Large intestine (tissue), 3 donors: ENCODE measurements around the gene DIO3. TPM values are rescaled to one million over a fixed set of nuclear protein-coding genes. Genes with fewer than 3 reads are reported as not detected.

Experiments
- DNase-seq, 2 donors: peaks; one replicate each; pipeline versions ENCODE4 v3.0.0 to v3.0.0-alpha.2; 2013
- H3K27ac ChIP-seq: one replicate; pipeline ENCODE4 v1.5.1; 2013; ENCODE audit warnings: low read length
- H3K27me3 ChIP-seq: 2 replicates; pipeline ENCODE4 v1.6.1; 2013; ENCODE audit warnings: low read length; ENCODE audit not compliant: control insufficient read depth, insufficient read depth
- H3K36me3 ChIP-seq: 2 replicates; pipeline ENCODE4 v1.6.1; 2013; ENCODE audit warnings: low read length; ENCODE audit not compliant: control insufficient read depth, insufficient read depth
- H3K4me1 ChIP-seq: one replicate; pipeline ENCODE4 v1.6.1; 2013; ENCODE audit warnings: low read length; ENCODE audit not compliant: control insufficient read depth, insufficient read depth
- H3K4me3 ChIP-seq: one replicate; pipeline ENCODE4 v1.5.1; 2013; ENCODE audit warnings: low read length
- H3K9me3 ChIP-seq: one replicate; pipeline ENCODE4 v1.6.1; 2013; ENCODE audit warnings: mild to moderate bottlenecking, low read depth, low read length, moderate library complexity; ENCODE audit not compliant: control insufficient read depth
- WGBS: methylation state at CpG from one replicate; pipeline ENCODE4 v1.1.5; 2013; ENCODE audit warnings: low lambda C conversion rate; ENCODE audit not compliant: insufficient coverage; 5-methylcytosine and 5-hydroxymethylcytosine counted together
- polyA plus RNA-seq: library from polyadenylated mRNA; unstranded; fragments of 120-200 nt; gene quantifications from one replicate; pipeline ENCODE4 v1.2.1, GENCODE V29; 2013

DIO3 gene
- polyA plus RNA-seq, 1 donor, result 5.9 TPM

GRCh38 chr14:101589486-101590015 is 28.3 kb downstream of the DIO3 start:
- Histone ChIP-seq H3K4me1 (no peaks in the 10 kb centered on the region), H3K27me3 (no peaks in the 10 kb centered on the region), H3K36me3 (no peaks in the 10 kb centered on the region), H3K27ac (no peak overlapping the region), H3K4me3 (no peak overlapping the region), H3K9me3 (no peaks in the 10 kb centered on the region)
- WGBS, result no CpG with 5 or more reads among the region's 3 CpGs
- no peak for DNase-seq

GRCh38 chr14:101590062-101590461 is 28.8 kb downstream of the DIO3 start:
- no peaks in the 10 kb centered on the region for H3K27me3 ChIP-seq
- H3K27ac ChIP-seq, result no peak overlapping the region
- DNase-seq, result no peak
- H3K4me1 ChIP-seq, result no peaks in the 10 kb centered on the region
- no CpG with 5 or more reads among the region's 9 CpGs for WGBS
- no peaks in the 10 kb centered on the region for H3K36me3 ChIP-seq
- H3K9me3 ChIP-seq, result no peaks in the 10 kb centered on the region
- no peak overlapping the region for H3K4me3 ChIP-seq

- no peaks in the 10 kb centered on the region for H3K27me3 ChIP-seq
- no peak overlapping the region for H3K4me3 ChIP-seq
- no peaks in the 10 kb centered on the region for H3K36me3 ChIP-seq
- no peak for DNase-seq
- no peak overlapping the region for H3K27ac ChIP-seq
- no peaks in the 10 kb centered on the region for H3K4me1 ChIP-seq
- H3K9me3 ChIP-seq, result no peaks in the 10 kb centered on the region
- 70% methylated on average over 2 of the region's 14 CpGs for WGBS
Observed at GRCh38 chr14:101590616-101591015, 29.3 kb downstream of the DIO3 start.

- Histone ChIP-seq H3K36me3 (no peaks in the 10 kb centered on the region), H3K4me3 (no peak overlapping the region), H3K4me1 (no peaks in the 10 kb centered on the region), H3K27me3 (no peaks in the 10 kb centered on the region), H3K9me3 (no peaks in the 10 kb centered on the region), H3K27ac (no peak overlapping the region)
- DNase-seq, result no peak
- WGBS, result no CpG with 5 or more reads among the region's 5 CpGs
Observed at GRCh38 chr14:101591121-101591520, 29.8 kb downstream of the DIO3 start.

GRCh38 chr14:101591582-101591981 is 30.3 kb downstream of the DIO3 start:
- H3K27me3 ChIP-seq, result no peaks in the 10 kb centered on the region
- H3K4me3 ChIP-seq, result no peak overlapping the region
- DNase-seq, result no peak
- H3K9me3 ChIP-seq, result no peaks in the 10 kb centered on the region
- H3K4me1 ChIP-seq, result no peaks in the 10 kb centered on the region
- WGBS, result no CpG with 5 or more reads among the region's 5 CpGs
- no peak overlapping the region for H3K27ac ChIP-seq
- H3K36me3 ChIP-seq, result no peaks in the 10 kb centered on the region

GRCh38 chr14:101593411-101594238 is 32.3 kb downstream of the DIO3 start:
- DNase-seq, result no peak
- H3K36me3 ChIP-seq, result no peaks in the 10 kb centered on the region

GRCh38 chr14:101594511-101595148 is 33.3 kb downstream of the DIO3 start:
- Histone ChIP-seq H3K9me3 (peaks cover 2% of the 10 kb centered on the region), H3K27me3 (no peaks in the 10 kb centered on the region), H3K4me1 (no peaks in the 10 kb centered on the region), H3K4me3 (no peak overlapping the region), H3K36me3 (no peaks in the 10 kb centered on the region), H3K27ac (no peak overlapping the region)
- no peak for DNase-seq
- no CpG with 5 or more reads among the region's 9 CpGs for WGBS

More at GRCh38 chr14:101593411-101594238, 32.3 kb downstream of the DIO3 start:
- WGBS, result no CpG with 5 or more reads among the region's 7 CpGs
- Histone ChIP-seq H3K27me3 (no peaks in the 10 kb centered on the region), H3K27ac (no peak overlapping the region), H3K4me1 (no peaks in the 10 kb centered on the region), H3K9me3 (peaks cover 2% of the 10 kb centered on the region), H3K4me3 (no peak overlapping the region)

- Histone ChIP-seq H3K4me1 (no peaks in the 10 kb centered on the region), H3K27me3 (no peaks in the 10 kb centered on the region), H3K4me3 (no peak overlapping the region), H3K36me3 (no peaks in the 10 kb centered on the region), H3K9me3 (peaks cover 2% of the 10 kb centered on the region), H3K27ac (no peak overlapping the region)
- WGBS, result no CpG with 5 or more reads among the region's 4 CpGs
- no peak for DNase-seq
Observed at GRCh38 chr14:101595349-101595748, 34.1 kb downstream of the DIO3 start.

GRCh38 chr14:101595887-101596721 is 34.8 kb downstream of the DIO3 start:
- H3K27ac ChIP-seq, result no peak overlapping the region
- no peaks in the 10 kb centered on the region for H3K27me3 ChIP-seq
- H3K9me3 ChIP-seq, result peaks cover 2% of the 10 kb centered on the region
- H3K4me1 ChIP-seq, result no peaks in the 10 kb centered on the region
- DNase-seq, result no peak
- no peaks in the 10 kb centered on the region for H3K36me3 ChIP-seq
- no peak overlapping the region for H3K4me3 ChIP-seq
- WGBS, result 70% methylated on average over 2 of the region's 8 CpGs

- WGBS, result no CpG with 5 or more reads among the region's 7 CpGs
- no peaks in the 10 kb centered on the region for H3K27me3 ChIP-seq
- no peak for DNase-seq
- no peak overlapping the region for H3K27ac ChIP-seq
- no peak overlapping the region for H3K4me3 ChIP-seq
- H3K4me1 ChIP-seq, result no peaks in the 10 kb centered on the region
- H3K36me3 ChIP-seq, result no peaks in the 10 kb centered on the region
- H3K9me3 ChIP-seq, result peaks cover 2% of the 10 kb centered on the region
Observed at GRCh38 chr14:101596742-101597141, 35.4 kb downstream of the DIO3 start.
